IPS DF 19.7 (cell line): ENCODE data around the gene KAZN.

Source experiments
- DNase-seq: peaks from one replicate; pipeline ENCODE4 v3.0.0-alpha.2; 2013; ENCODE audit warnings: low read depth, low spot score

Gene KAZN

GRCh38 chr1:14613926-14614325 is 15.4 kb downstream of the KAZN start:
- DNase-seq = no peak

- no peak for DNase-seq
Observed at GRCh38 chr1:14614341-14614740, 15.9 kb downstream of the KAZN start.

- DNase-seq = no peak
Observed at GRCh38 chr1:14615549-14616218, 17.2 kb downstream of the KAZN start.

- DNase-seq = no peak
Observed at GRCh38 chr1:14616632-14617396, 18.3 kb downstream of the KAZN start.

- DNase-seq = no peak
Observed at GRCh38 chr1:14617791-14618190, 19.3 kb downstream of the KAZN start.

GRCh38 chr1:14620941-14621340 is 22.5 kb downstream of the KAZN start:
- no peak for DNase-seq

GRCh38 chr1:14623090-14623489 is 24.6 kb downstream of the KAZN start:
- DNase-seq = no peak

- no peak for DNase-seq
Observed at GRCh38 chr1:14624941-14625340, 26.5 kb downstream of the KAZN start.

- no peak for DNase-seq
Observed at GRCh38 chr1:14625572-14625971, 27.1 kb downstream of the KAZN start.

- DNase-seq = no peak
Observed at GRCh38 chr1:14625996-14626395, 27.5 kb downstream of the KAZN start.

- no peak for DNase-seq
Observed at GRCh38 chr1:14626869-14627607, 28.6 kb downstream of the KAZN start.

- no peak for DNase-seq
Observed at GRCh38 chr1:14627608-14628489, 29.4 kb downstream of the KAZN start.

GRCh38 chr1:14629363-14630014 is 31.0 kb downstream of the KAZN start:
- no peak for DNase-seq

- DNase-seq = no peak
Observed at GRCh38 chr1:14630986-14631385, 32.5 kb downstream of the KAZN start.

- DNase-seq = no peak
Observed at GRCh38 chr1:14631421-14631820, 32.9 kb downstream of the KAZN start.

GRCh38 chr1:14634486-14634885 is 36.0 kb downstream of the KAZN start:
- DNase-seq = no peak

- DNase-seq = no peak
Observed at GRCh38 chr1:14635421-14635820, 36.9 kb downstream of the KAZN start.

- no peak for DNase-seq
Observed at GRCh38 chr1:14636897-14637632, 38.6 kb downstream of the KAZN start.

GRCh38 chr1:14639291-14640050 is 41.0 kb downstream of the KAZN start:
- no peak for DNase-seq

- no peak for DNase-seq
Observed at GRCh38 chr1:14642712-14643111, 44.2 kb downstream of the KAZN start.
